ENCODE measurements around the gene ANKRD10. TPM values are rescaled to one million over a fixed set of nuclear protein-coding genes. Genes with fewer than 3 reads are reported as not detected.
A peak's percentile ranks its signal among the peaks of the same experiment; 100 is the strongest.

Gene ANKRD10
- total and polyA plus RNA-seq, 2 donors (not counting 3 experiments of a cell fraction or from before 2014, with no cell fraction given), result 44.5 to 94.1 TPM

GRCh38 chr13:110912651-110913051, 2.2 kb downstream of the ANKRD10 start:
- Histone ChIP-seq H3K4me3 (replicated peaks in 1 of 3; ENCODE audit: insufficient read depth in 1 of 3, low read depth in 1 of 3, low read length in 3 of 3) (peak overlapping the region in 1 of 3 experiments; percentile 87), H3K9me3 (replicated peaks; ENCODE audit: control insufficient read depth, insufficient read depth, low read length) (no peaks in the 10 kb centered on the region), H2AFZ (ENCODE audit: low read depth, low read length) (no peak overlapping the region), H3K79me2 (ENCODE audit: control insufficient read depth, insufficient read depth, low read length) (peaks cover 65% of the 10 kb centered on the region), H3K36me3 (ENCODE audit: control insufficient read depth in 2 of 2, extremely low read depth in 1 of 2, insufficient read depth in 2 of 2, low read length in 2 of 2) (peaks cover 0 to 5% of the 10 kb centered on the region in 2 experiments), H3K9me1 (replicated peaks; ENCODE audit: control insufficient read depth, extremely low read depth, insufficient read depth, low read length) (no peaks in the 10 kb centered on the region), H3K27ac (ENCODE audit: insufficient read depth, low read depth, low read length) (peak overlapping the region; percentile 32), H3K27me3 (ENCODE audit: control insufficient read depth in 2 of 2, insufficient read depth in 2 of 2, low read length in 2 of 2) (no peaks in the 10 kb centered on the region), H3K9ac (replicated peaks; ENCODE audit: extremely low read depth, insufficient read depth, low read length) (peak overlapping the region; percentile 5), H3K4me2 (ENCODE audit: insufficient read depth, low read length) (peak overlapping the region; percentile 96), H3K4me1 (ENCODE audit: control insufficient read depth, extremely low read depth, insufficient read depth, low read length) (peaks cover 20% of the 10 kb centered on the region), H4K20me1 (replicated peaks; ENCODE audit: control insufficient read depth, extremely low read depth, insufficient read depth, low read length) (peaks cover 11% of the 10 kb centered on the region)
- ChIA-PET POLR2A (no interaction called here), CTCF (interaction anchor here (0.9 to 3.5 kb wide), 4 partner anchors 31 to 155 kb away, joined by 3 to 29 read pairs (median 4); no protein-coding TSS in a partner anchor)
- BruUV-seq (replicated peaks), result no TSS peak
- no peak for FAIRE-seq
- DNase-seq (ENCODE audit: low read depth, low spot score), result peak; percentile 63
- TF ChIP-seq MAX (IDR thresholded peaks at IDR 0.05; ENCODE audit: insufficient read depth, insufficient read length), result no peak
- no peak for TF ChIP-seq FOS (IDR thresholded peaks at IDR 0.05; ENCODE audit: borderline replicate concordance, insufficient read depth, low read length)
- dilution Hi-C loops (cut with MboI; ENCODE audit: extremely low pct_ligation_motif_present, low sequenced_read_pairs), result no loop called here
- intact Hi-C loops (cut with micrococcal nuclease), result no loop called here

- no peak for FAIRE-seq
- DNase-seq (ENCODE audit: low read depth, low spot score), result no peak
- no peak overlapping the region for H3K9ac ChIP-seq (replicated peaks; ENCODE audit: extremely low read depth, insufficient read depth, low read length)
- H3K4me1 ChIP-seq (ENCODE audit: control insufficient read depth, extremely low read depth, insufficient read depth, low read length), result peaks cover 20% of the 10 kb centered on the region
- peaks cover 71% of the 10 kb centered on the region for H3K79me2 ChIP-seq (ENCODE audit: control insufficient read depth, insufficient read depth, low read length)
- no peak overlapping the region for H2AFZ ChIP-seq (ENCODE audit: low read depth, low read length)
- H3K27ac ChIP-seq (ENCODE audit: insufficient read depth, low read depth, low read length), result no peak overlapping the region
- peaks cover 11% of the 10 kb centered on the region for H4K20me1 ChIP-seq (replicated peaks; ENCODE audit: control insufficient read depth, extremely low read depth, insufficient read depth, low read length)
- intact Hi-C loops (cut with micrococcal nuclease) (no loop called here), dilution Hi-C loops (cut with MboI; ENCODE audit: extremely low pct_ligation_motif_present, low sequenced_read_pairs) (no loop called here)
- POLR2A ChIA-PET, result no interaction called here
- peak overlapping the region; percentile 96 for H3K4me2 ChIP-seq (ENCODE audit: insufficient read depth, low read length)
- no peak overlapping the region for H3K4me3 ChIP-seq (replicated peaks in 1 of 3; ENCODE audit: insufficient read depth in 1 of 3, low read depth in 1 of 3, low read length in 3 of 3)
- no peaks in the 10 kb centered on the region for H3K9me3 ChIP-seq (replicated peaks; ENCODE audit: control insufficient read depth, insufficient read depth, low read length)
- H3K36me3 ChIP-seq (ENCODE audit: control insufficient read depth in 2 of 2, extremely low read depth in 1 of 2, insufficient read depth in 2 of 2, low read length in 2 of 2), result peaks cover 0 to 5% of the 10 kb centered on the region in 2 experiments
- no peak for TF ChIP-seq MYC (IDR thresholded peaks at IDR 0.05; ENCODE audit: low read depth, low read length)
- no peak for TF ChIP-seq POLR2A (IDR thresholded peaks at IDR 0.05; ENCODE audit: low read depth, low read length)
- no peak for TF ChIP-seq EZH2 (IDR thresholded peaks at IDR 0.05; ENCODE audit: borderline replicate concordance, low read depth, low read length, severe bottlenecking)
- TF ChIP-seq MAX (IDR thresholded peaks at IDR 0.05; ENCODE audit: insufficient read depth, insufficient read length), result no peak
- no peak for TF ChIP-seq JUN (IDR thresholded peaks at IDR 0.05; ENCODE audit: borderline replicate concordance, insufficient read depth, insufficient read length, low read depth)
- no peak for TF ChIP-seq GATA2 (IDR thresholded peaks at IDR 0.05; ENCODE audit: insufficient read depth, insufficient read length, low read depth, low read length)
- TF ChIP-seq FOS (IDR thresholded peaks at IDR 0.05; ENCODE audit: borderline replicate concordance, insufficient read depth, low read length), result no peak
- TF ChIP-seq, protein P1, sequence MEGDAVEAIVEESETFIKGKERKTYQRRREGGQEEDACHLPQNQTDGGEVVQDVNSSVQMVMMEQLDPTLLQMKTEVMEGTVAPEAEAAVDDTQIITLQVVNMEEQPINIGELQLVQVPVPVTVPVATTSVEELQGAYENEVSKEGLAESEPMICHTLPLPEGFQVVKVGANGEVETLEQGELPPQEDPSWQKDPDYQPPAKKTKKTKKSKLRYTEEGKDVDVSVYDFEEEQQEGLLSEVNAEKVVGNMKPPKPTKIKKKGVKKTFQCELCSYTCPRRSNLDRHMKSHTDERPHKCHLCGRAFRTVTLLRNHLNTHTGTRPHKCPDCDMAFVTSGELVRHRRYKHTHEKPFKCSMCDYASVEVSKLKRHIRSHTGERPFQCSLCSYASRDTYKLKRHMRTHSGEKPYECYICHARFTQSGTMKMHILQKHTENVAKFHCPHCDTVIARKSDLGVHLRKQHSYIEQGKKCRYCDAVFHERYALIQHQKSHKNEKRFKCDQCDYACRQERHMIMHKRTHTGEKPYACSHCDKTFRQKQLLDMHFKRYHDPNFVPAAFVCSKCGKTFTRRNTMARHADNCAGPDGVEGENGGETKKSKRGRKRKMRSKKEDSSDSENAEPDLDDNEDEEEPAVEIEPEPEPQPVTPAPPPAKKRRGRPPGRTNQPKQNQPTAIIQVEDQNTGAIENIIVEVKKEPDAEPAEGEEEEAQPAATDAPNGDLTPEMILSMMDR (IDR thresholded peaks at IDR 0.05; ENCODE audit: extremely low read depth in 1 of 2, insufficient read depth in 1 of 2, low read depth in 1 of 2, low read length in 2 of 2), result no peak
- no peaks in the 10 kb centered on the region for H3K27me3 ChIP-seq (ENCODE audit: control insufficient read depth in 2 of 2, insufficient read depth in 2 of 2, low read length in 2 of 2)
- CTCF ChIA-PET, result no interaction called here
- H3K9me1 ChIP-seq (replicated peaks; ENCODE audit: control insufficient read depth, extremely low read depth, insufficient read depth, low read length), result no peaks in the 10 kb centered on the region
- no TSS peak for BruUV-seq (replicated peaks)
Measured at GRCh38 chr13:110911880-110912279, 3.0 kb downstream of the ANKRD10 start.

Measured in endothelial cell of umbilical vein (primary cell).